ENCODE data around the gene CACNB4. TPM values are rescaled to one million over a fixed set of nuclear protein-coding genes. Genes with fewer than 3 reads are reported as not detected.

CACNB4 gene
- total RNA-seq, 1 experiment from 2014 or later: 2.0 TPM

- Histone ChIP-seq H3K9me3 (ENCODE audit: control insufficient read depth in 1 of 2, insufficient read depth in 1 of 2, low read depth in 1 of 2, low read length in 2 of 2) (no peaks in the 10 kb centered on the region), H3K9me2 (ENCODE audit: insufficient read depth) (no peaks in the 10 kb centered on the region; the same call in 1 of the 2 replicates), H3K79me2 (ENCODE audit: insufficient read depth, low read length) (no peaks in the 10 kb centered on the region), H4K20me1 (ENCODE audit: insufficient read depth) (no peaks in the 10 kb centered on the region), H3K4me1 (ENCODE audit: control insufficient read depth in 1 of 2, insufficient read depth in 2 of 2, low read length in 2 of 2) (peaks cover 0 to 4% of the 10 kb centered on the region in 2 experiments; a peak in 1 of 4 replicates), H3K4me2 (ENCODE audit: low read length) (no peak overlapping the region), H3K36me3 (ENCODE audit: control insufficient read depth in 1 of 2, insufficient read depth in 2 of 2, low read length in 2 of 2) (no peaks in the 10 kb centered on the region), H3K27ac (ENCODE audit: low read depth, low read length) (no peak overlapping the region), H3K4me3 (replicated peaks in 1 of 2; ENCODE audit: low read depth in 1 of 2, low read length in 2 of 2) (no peak overlapping the region), H2AFZ (ENCODE audit: low read depth, low read length, poor library complexity, severe bottlenecking) (no peak overlapping the region), H3K27me3 (ENCODE audit: insufficient read depth, low read length) (no peaks in the 10 kb centered on the region), H3K9ac (ENCODE audit: low read length) (no peak overlapping the region)
- CTCF ChIA-PET: no interaction called here
- DNase-seq (ENCODE audit: low read depth, low spot score) (no peak), ATAC-seq (no peak)
- RAD21 ChIA-PET (ENCODE audit: low non-redundant PET in 1 of 2, low total read pairs in 2 of 2, uncharacterized antibody in 2 of 2, unreplicated experiment in 2 of 2): no interaction called here
- TF ChIP-seq POLR2A (IDR thresholded peaks at IDR 0.05; ENCODE audit: borderline replicate concordance, extremely low read depth, insufficient read depth, insufficient read length) (no peak), CBX3 (IDR thresholded peaks at IDR 0.05; ENCODE audit: low read depth) (no peak), EGR1 (IDR thresholded peaks at IDR 0.05; ENCODE audit: low read depth) (no peak), EZH2phosphoT487 (IDR thresholded peaks at IDR 0.05; ENCODE audit: borderline replicate concordance) (no peak), FOSL1 (IDR thresholded peaks at IDR 0.05; ENCODE audit: low read depth) (no peak), SIN3A (IDR thresholded peaks at IDR 0.05; ENCODE audit: low read depth) (no peak), CTCF (IDR thresholded peaks at IDR 0.05 in 2 of 3, conservative IDR thresholded peaks at IDR 0.05 in 1 of 3; ENCODE audit: borderline replicate concordance in 1 of 3, insufficient read depth in 1 of 3, low read depth in 2 of 3, low read length in 2 of 3) (no peak), MAX (IDR thresholded peaks at IDR 0.05) (no peak), SRF (IDR thresholded peaks at IDR 0.05; ENCODE audit: low read depth) (no peak), TCF7L2 (IDR thresholded peaks at IDR 0.05; ENCODE audit: borderline replicate concordance, extremely low read depth, insufficient read depth, insufficient read length) (no peak), EZH2 (IDR thresholded peaks at IDR 0.05) (no peak), YY1 (IDR thresholded peaks at IDR 0.05; ENCODE audit: extremely low read depth, insufficient replicate concordance, low read depth, low read length) (no peak), ZNF274 (IDR thresholded peaks at IDR 0.05; ENCODE audit: low read depth, low read length) (no peak), ZBTB33 (IDR thresholded peaks at IDR 0.05; ENCODE audit: extremely low read depth, insufficient replicate concordance, low read length) (no peak), JUND (IDR thresholded peaks at IDR 0.05) (no peak), ZFX (IDR thresholded peaks at IDR 0.05) (no peak), POLR2AphosphoS5 (IDR thresholded peaks at IDR 0.05; ENCODE audit: low read depth, low read length) (no peak)
- intact Hi-C loops (cut with micrococcal nuclease): no loop called here
- POLR2A ChIA-PET: no interaction called here
- BruUV-seq (replicated peaks): no TSS peak
These were observed 37.5 kb downstream of the CACNB4 start for GRCh38 chr2:152061383-152061782.

All from HCT116 (cell line).